Activated CD4-positive, alpha-beta T cell treated with anti-CD3 and anti-CD28 coated beads for 48 hours (primary cell): Measurements from ENCODE around the gene SLC7A10.
"Not testable (repeated sequence)": the region's sequence is repeated elsewhere in the genome, so short reads cannot be mapped to it uniquely, and the experiment has no call there.

Experiments used
- DNase-seq: peaks from one replicate; pipeline ENCODE4 v3.0.0-alpha.2; 2020

SLC7A10 gene

GRCh38 chr19:33236696-33237390 lies 11.2 kb upstream of the SLC7A10 start:
- DNase-seq, result no peak

- no peak for DNase-seq
Observed at GRCh38 chr19:33235996-33236350, 10.3 kb upstream of the SLC7A10 start.

GRCh38 chr19:33235269-33235995 lies 9.8 kb upstream of the SLC7A10 start:
- peak; percentile 86 for DNase-seq

- DNase-seq, result no peak
Observed at GRCh38 chr19:33234736-33235135, 9.1 kb upstream of the SLC7A10 start.

DNA sequence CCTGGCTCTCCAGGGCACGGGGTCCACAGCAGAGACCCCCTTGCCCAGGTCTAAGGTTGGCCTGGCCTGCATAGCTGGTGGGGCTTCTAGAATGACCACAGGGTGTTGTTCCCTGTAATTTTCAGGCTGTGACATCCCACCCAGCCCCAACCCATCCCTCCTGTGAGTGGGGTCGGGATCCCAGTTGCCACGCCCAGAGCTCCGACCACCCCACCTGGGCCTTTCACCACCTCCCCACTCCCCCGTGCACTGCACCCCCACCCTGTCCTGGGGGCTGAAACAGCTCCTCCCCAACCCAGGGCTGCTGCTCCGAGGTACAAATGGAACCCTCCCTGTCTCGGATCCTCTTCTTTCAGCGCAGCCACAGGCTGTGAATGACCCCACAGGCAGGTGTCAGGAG lies 8.4 kb upstream of the SLC7A10 start:
- no peak for DNase-seq

DNA sequence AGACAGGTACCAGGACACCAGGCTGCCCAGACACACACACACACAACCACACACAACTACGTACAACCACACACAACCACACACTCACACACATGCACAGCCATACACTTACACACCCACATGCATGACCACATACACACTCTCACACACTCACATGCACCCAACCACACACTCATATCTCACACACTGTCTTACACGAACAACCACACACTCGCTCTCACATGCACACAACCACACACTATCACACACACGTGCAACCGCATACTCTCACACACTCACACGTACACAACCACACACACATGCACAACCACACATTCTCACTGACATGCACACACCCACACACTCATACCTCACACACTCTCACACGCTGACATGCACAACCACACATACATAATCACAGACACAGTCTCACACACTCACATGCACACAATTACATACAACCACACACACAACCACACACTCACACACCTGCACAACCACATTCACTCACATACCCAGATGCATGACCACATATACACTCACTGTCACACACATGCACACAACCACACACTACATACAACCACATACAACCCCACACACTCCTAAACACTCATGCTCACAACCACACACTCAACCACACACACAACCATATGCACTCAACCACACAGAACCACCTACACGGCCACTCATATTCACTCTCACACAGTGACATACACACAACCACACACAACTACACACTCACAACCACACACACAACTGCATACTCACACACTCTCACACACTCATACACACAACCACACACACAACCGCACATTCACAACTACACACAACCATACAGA lies 7.6 kb upstream of the SLC7A10 start:
- DNase-seq, result no peak

- no peak for DNase-seq
Observed at GRCh38 chr19:33232656-33233055, 7.0 kb upstream of the SLC7A10 start.

DNA sequence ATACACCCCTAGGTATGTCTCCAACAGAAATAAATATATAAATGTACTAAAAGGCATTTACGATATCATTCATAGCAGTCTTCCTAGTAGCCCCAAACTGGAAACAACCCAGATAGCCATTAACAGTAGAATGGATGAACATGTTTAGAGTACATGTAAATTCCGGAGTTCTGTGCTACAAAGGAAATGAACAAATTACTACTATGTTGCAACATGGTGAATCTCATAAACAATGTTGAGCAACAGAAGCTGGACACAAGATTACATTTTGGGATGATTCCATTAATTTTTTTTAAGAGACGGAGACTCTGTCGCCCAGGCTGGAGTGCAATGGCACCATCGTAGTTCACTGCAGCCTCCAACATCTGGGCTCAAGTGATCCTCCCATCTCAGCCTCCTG lies 5.9 kb upstream of the SLC7A10 start:
- no peak for DNase-seq

DNA sequence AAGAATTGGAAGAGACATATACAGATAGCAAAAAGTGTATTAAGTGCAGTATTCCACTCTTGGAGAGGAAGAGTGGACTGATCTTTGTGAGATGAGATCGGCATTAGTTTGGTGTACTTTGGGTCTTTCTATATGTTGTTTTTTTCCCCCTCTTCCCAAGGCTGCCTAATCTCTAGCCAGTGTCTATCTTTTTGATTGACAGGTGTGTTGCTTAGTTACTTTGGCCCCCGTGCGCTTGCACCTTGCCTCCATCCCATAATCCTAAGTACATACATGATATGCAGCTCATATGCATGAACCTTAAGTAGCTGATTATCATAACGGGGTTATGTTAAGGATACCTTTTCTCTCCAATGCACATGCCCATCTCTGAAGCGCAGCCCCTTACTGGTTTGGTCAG lies 4.3 kb upstream of the SLC7A10 start:
- no peak for DNase-seq

DNA sequence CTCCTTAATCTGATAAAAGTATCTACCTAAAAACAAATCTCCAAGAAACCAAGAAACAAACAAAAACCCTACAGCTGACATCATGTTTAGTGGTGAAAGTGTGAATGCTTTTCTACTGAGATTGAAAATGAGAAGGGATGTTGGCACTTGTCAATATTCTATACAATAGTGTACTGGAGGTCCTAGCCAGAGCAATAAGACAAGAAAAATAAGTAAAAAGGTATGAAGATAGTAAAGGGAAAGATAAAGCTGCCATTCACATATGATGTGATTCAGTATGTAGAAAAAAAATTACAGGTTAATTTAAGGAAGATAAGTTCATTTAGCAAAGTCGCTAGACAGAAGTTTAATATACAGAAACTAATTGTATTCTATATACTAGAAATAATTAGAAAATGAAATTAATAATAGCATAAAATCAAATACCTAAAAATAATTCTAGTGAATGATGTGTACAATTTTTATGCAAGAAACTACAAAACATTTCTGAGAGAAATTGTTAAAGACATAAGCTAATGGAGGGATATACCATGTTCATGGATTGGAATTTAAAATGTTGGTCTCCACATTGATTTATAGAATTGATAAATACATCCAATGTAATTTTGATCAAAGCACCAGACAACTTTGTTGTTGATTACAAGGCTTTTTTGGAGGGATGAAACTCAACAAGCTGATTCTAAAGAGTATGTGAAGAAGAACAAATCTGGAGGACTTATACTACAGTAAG lies 2.4 kb upstream of the SLC7A10 start:
- DNase-seq, result no peak

GRCh38 chr19:33227242-33227650 lies 1.6 kb upstream of the SLC7A10 start:
- no peak for DNase-seq

DNA sequence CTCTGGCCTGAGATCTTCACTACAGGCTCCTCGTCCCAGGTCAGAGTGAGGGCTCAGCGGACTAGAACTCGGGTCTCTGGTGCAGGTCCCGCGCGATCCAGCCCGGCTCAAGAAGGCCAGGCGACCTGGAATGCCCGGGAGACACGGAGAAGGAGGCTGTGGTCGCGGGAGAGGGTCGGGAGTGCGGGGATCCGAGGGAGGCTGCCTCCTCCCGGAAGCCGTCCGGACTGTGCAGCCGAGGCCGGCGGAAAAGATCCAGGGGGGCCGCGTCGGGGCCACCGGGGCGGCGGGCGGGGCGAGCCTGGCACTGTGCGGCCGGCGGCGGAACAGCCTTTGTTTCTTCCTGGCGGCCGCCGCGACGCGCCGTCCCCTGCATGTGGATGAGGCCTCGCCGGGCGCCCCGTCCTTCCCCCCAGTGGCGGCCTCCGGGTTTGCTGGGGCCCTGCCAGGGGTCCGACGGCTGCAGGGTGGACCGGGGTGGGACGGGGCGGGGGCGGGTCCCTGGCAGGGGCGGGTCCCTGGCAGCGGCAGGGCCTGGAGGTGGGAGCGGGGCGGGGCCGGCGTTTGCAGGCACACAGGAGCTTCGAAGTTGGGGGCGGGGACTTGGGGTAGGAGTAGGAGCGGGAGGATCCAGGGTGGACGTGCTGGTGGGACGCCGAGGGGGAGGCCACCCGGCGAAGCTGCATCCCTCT lies 1.0 kb upstream of the SLC7A10 start:
- DNase-seq, result peak; percentile 23

DNA sequence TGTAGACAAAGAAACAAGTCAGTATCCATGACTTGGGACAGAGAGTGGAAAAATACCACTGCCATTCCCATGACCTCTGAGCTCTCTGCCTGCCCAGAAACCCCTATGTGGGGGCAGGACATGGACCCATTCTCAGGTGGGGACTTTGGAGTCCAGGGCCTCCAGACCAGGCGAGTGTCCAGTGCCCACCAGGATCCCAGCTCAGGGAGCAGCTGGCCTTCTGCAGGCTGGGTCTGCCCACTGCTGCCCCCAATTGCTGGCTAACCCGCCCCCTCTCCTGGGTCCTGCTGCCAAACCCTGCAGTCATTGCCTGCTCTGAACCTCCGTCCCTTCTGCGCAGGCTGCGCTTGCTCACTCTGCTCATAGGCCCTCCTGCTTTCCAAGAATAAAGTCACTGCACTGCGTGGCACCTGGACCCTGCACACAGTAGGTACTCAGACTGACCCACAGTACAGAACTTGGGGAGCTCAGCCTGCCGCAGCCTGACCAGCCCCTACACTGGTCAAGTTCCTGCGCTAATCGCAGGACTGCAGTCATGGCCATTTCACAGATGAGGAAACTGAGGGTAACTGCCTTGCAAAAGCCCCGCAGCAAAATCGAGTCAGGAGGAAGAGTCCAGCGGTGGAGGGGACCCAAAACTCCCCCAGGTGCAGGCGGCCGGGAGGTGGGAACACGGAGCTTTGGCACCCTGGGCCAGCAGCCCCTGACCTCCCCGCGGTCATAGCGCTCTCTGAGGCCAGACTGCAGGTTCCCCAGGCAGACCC lies 774 bp downstream of the SLC7A10 start:
- no peak for DNase-seq

- not testable (repeated sequence) for DNase-seq
Observed at GRCh38 chr19:33222255-33222654, 3.4 kb downstream of the SLC7A10 start.

DNA sequence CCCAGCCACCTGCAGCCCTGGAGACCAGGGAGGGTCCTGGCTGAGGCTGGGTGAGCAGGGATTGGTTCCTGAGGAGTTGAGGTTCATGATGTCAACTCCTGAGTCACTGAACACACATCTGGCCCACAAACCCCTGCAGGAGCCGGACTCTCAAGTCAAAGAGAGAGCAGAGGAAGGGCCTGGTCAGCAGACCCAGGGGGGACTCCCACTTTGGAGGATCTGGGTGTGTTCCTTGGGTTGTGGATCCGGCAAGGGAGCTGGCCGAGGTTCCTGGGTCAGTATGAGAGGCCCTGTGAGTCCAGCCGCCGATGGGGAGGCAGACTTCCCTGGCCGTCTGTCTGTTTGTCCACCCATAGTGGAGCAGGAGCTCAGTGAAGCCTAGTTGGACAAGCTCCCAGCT lies 4.0 kb downstream of the SLC7A10 start:
- no peak for DNase-seq

DNA sequence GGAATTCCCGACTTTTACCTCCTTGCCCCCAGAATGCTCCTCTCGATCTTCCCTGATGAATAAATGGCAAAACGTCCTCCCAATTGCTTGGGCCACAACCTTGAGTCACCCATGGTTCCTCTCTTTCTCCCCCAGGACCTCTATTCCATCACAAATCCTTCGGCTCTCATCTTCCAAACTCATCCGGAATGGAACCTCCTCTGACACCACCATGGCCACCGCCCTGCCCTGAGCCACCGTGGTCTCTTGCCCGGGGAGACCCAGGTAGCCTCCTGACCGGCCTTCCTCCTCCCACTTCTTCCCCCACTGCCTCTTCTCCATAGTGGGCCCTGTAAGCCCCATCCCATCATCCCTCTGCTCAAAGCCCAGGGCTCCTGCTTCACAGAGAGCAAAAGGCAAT lies 4.9 kb downstream of the SLC7A10 start:
- no peak for DNase-seq

DNA sequence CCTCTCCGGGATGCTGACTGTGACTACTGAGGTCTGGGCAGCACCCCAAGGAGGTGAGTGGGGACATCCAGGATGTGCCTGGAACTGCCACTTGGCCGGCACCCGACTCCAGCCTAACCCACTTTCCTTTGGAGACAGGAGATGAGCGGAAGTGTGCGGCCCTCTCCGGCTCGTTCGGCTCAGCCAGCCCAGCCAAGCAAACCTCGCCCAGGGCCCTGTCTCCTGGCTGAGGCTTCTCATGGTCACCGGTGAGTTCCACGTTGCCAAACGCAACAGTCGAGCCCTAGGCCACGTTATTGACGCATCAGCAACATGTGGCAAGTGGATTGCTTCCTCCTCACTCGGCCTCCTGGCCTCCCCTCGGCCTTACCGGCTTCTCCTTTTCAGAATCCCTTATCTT lies 5.5 kb downstream of the SLC7A10 start:
- no peak for DNase-seq

DNA sequence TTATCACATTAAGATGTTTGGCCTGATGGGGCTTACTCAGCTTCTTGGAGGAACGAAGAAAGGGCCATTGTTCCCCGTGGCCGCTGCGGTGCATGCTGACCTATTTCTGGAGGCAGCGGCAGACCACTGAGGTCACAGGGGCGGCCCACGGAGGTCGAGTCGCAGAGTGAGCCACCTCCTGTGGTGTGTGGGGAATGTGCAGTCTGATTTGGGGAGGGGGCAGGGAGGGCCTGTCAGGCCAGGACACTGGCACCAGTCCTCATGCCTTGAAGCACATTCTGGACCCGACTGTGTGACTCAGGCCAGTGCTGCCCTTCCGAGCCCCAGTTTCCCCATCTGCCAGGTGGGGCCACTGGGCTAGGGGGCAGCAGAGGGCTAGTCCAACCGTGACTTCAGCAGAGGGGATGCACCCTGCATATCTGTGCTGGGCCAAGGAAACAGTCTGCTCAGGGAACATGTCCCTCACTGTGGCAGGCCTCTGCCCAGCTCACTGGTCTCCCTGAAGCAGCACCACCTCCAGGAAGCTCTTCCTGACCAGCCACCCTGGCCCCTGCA lies 6.3 kb downstream of the SLC7A10 start:
- no peak for DNase-seq

- no peak for DNase-seq
Observed at GRCh38 chr19:33217881-33218280, 7.8 kb downstream of the SLC7A10 start.

DNA sequence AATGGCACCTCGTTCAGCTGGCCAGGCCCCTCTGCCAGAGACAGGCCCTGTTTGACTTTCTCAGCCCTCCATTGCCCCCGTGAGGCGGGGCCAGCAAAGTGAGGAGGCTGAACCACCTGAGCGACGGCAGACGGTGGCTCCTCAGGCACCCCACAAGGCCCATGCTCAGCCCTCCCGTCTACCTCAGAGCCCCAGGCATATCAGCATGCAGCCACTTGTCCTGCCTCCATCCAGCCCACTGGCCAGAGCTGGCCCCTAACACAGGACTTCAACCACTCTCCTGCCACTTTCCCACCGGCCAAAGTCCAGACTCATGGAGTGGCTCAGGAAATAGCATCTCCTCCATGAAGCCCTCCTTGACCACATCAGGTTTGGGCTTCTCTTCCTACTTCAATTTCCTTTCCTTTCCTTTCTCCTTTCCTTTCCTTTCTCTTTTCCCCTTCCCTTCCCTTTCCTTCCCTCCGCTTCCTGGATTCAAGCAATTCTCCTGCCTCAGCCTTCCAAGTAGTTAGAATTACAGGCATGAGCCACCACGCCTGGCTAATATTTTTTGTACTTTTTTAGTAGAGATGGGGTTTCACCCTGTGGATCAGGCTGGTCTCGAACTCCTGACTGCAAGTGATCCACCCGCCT lies 9.3 kb downstream of the SLC7A10 start:
- DNase-seq, result no peak
